Stimulated activated naive CD8-positive, alpha-beta T cell treated with anti-CD3 and anti-CD28 coated beads, Interleukin-15, Interleukin-2, amounts not matched to agents 100 U/mL and 50 U/mL, for 24 hours (primary cell): Measurements from ENCODE around the gene TMEM248.
"Not testable (repeated sequence)": the region's sequence is repeated elsewhere in the genome, so short reads cannot be mapped to it uniquely, and the experiment has no call there.

Experiments used
- ATAC-seq: fragments of 150-1000 bp; cut with Tn5 transposase; one replicate; pipeline ENCODE4 v1.10.0; 2021
- DNase-seq: peaks from one replicate; pipeline ENCODE4 v3.0.0; 2021

TMEM248 gene

GRCh38 chr7:66952343-66953043, 31.5 kb downstream of the TMEM248 start:
- DNase-seq (no peak), ATAC-seq (no peak)

GRCh38 chr7:66953044-66953427, 32.0 kb downstream of the TMEM248 start:
- ATAC-seq (no peak), DNase-seq (no peak)

- ATAC-seq (no peak), DNase-seq (no peak)
These were observed 36.7 kb downstream of the TMEM248 start for GRCh38 chr7:66957595-66958290.

GRCh38 chr7:66958538-66959350, 37.7 kb downstream of the TMEM248 start:
- DNase-seq, result no peak
- ATAC-seq, result no peak

- DNase-seq, result no peak
- ATAC-seq, result no peak
These were observed 39.2 kb downstream of the TMEM248 start for GRCh38 chr7:66960192-66960591.

GRCh38 chr7:66961096-66961495, 40.1 kb downstream of the TMEM248 start:
- no peak for DNase-seq
- no peak for ATAC-seq

GRCh38 chr7:66964411-66964810, 43.4 kb downstream of the TMEM248 start:
- ATAC-seq (no peak), DNase-seq (no peak)

GRCh38 chr7:66967029-66967428, 46.0 kb downstream of the TMEM248 start:
- DNase-seq (no peak), ATAC-seq (no peak)

GRCh38 chr7:66969001-66969400, 48.0 kb downstream of the TMEM248 start:
- ATAC-seq, DNase-seq: not testable (repeated sequence)

- ATAC-seq (no peak), DNase-seq (no peak)
These were observed 49.3 kb downstream of the TMEM248 start for GRCh38 chr7:66970310-66970709.

GRCh38 chr7:66974986-66975590, 54.1 kb downstream of the TMEM248 start:
- no peak for DNase-seq
- ATAC-seq, result no peak

- DNase-seq, ATAC-seq: not testable (repeated sequence)
These were observed 57.3 kb downstream of the TMEM248 start for GRCh38 chr7:66978312-66978711.

- DNase-seq, ATAC-seq: not testable (repeated sequence)
These were observed 58.0 kb downstream of the TMEM248 start for GRCh38 chr7:66979013-66979412.

- ATAC-seq, DNase-seq: not testable (repeated sequence)
These were observed 59.3 kb downstream of the TMEM248 start for GRCh38 chr7:66980336-66980735.

GRCh38 chr7:66989552-66989951, 68.5 kb downstream of the TMEM248 start:
- not testable (repeated sequence) for DNase-seq, ATAC-seq

GRCh38 chr7:66994051-66994450, 73.0 kb downstream of the TMEM248 start:
- not testable (repeated sequence) for ATAC-seq, DNase-seq

GRCh38 chr7:66994691-66995049, 73.6 kb downstream of the TMEM248 start:
- ATAC-seq (peak; percentile 57), DNase-seq (peak; percentile 42)

GRCh38 chr7:66995050-66995776, 74.2 kb downstream of the TMEM248 start, which contains the start of gene SBDS:
SBDS (minus strand) TSS chr7:66995586; CDS start chr7:66995417, 169 bp downstream.
- DNase-seq (peak; percentile 90), ATAC-seq (peak; percentile 69)

- ATAC-seq (peak; percentile 95), DNase-seq (peak; percentile 97)
These were observed 75.6 kb downstream of the TMEM248 start, which contains the start of gene TYW1 for GRCh38 chr7:66996444-66997191. TYW1 (plus strand) TSS chr7:66996833; CDS start chr7:66996979, 146 bp downstream.

GRCh38 chr7:67000601-67001258, 79.7 kb downstream of the TMEM248 start:
- not testable (repeated sequence) for ATAC-seq, DNase-seq
